Sigmoid colon (tissue), 4 donors: Measurements from ENCODE around the gene ATP10D.

Experiments used
- CTCF ChIP-seq, 4 experiments: fragments of 450-650 bp in 3 of 4; fragments of 200-600 bp in 1 of 4; IDR thresholded peaks; one replicate each; pipeline ENCODE4 v1.5.1; 2016 to 2019; ENCODE audit warnings: antibody characterized with exemption in 4 of 4, mild to moderate bottlenecking in 3 of 4, moderate library complexity in 2 of 4
- POLR2A ChIP-seq, 2 donors: fragments of 450-650 bp; IDR thresholded peaks; one replicate each; pipeline ENCODE4 v1.6.1; 2016; ENCODE audit warnings: antibody characterized with exemption in 2 of 2, mild to moderate bottlenecking in 2 of 2, moderate library complexity in 2 of 2
- POLR2AphosphoS5 ChIP-seq, 4 donors: sonication (generic); formaldehyde crosslinking; IDR thresholded peaks; one replicate each; pipeline ENCODE4 v1.6.1; 2017; ENCODE audit warnings: antibody characterized with exemption in 4 of 4

- TF ChIP-seq CTCF (IDR thresholded peaks at IDR 0.05) (no peak), POLR2AphosphoS5 (IDR thresholded peaks at IDR 0.05) (no peak), POLR2A (IDR thresholded peaks at IDR 0.05) (no peak)
These were observed 46.9 kb downstream of the ATP10D start for GRCh38 chr4:47531954-47532321.
